Activated CD4-positive, alpha-beta T cell treated with anti-CD3 and anti-CD28 coated beads, Interleukin-2, amount 50 U/mL, for 48 hours (primary cell): ENCODE measurements around the gene CLIC3.
A peak's percentile ranks its signal among the peaks of the same experiment; 100 is the strongest.

Experiments used
- DNase-seq, 2 experiments: peaks; one replicate each; pipeline ENCODE4 v3.0.0-alpha.2; 2020

Gene CLIC3

GRCh38 chr9:136950656-136951276 lies 45.6 kb downstream of the CLIC3 start:
- DNase-seq, result no peak

DNA sequence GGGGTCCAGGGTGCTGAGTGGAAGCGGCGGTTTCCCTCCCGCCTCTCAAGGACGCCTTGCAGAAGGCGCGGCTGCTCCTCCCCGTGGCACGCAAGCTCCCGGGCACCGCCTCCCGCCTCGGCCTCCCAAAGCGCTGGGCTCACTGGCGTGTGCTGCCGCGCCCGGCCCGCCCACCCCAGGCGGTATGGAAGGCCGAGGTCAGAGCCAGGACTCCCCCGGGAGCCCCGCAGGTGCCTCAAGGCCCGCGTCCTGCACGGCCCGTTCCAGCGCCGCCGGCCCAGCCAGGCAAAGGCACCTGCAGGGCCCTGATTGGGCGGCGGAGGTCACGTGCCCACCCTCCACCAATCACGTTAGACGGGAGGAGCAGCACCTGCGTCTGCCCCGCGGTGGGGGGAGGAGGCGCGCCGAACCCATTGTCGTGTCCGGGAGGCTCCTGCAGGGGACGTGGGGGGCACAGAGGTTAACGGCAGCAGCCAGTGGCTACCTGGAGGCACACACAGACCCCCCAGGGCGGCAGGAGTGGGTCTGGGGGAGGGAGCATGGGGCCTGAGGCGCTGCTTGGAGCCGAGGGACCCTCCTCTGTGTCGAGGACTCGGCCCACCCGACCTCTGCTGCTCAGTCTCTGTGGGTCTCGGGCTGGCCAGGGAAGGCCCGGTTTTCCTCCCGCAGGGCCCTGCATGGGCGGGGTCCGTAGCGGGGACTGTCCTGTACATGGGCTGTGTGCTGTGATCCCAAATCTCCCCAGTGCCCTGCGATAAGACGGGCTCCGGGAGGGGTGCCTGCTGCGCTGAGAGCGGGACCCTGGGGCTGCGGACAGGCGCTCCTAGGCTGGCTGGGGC lies 46.3 kb downstream of the CLIC3 start:
- peak; percentile 98 for DNase-seq

DNA sequence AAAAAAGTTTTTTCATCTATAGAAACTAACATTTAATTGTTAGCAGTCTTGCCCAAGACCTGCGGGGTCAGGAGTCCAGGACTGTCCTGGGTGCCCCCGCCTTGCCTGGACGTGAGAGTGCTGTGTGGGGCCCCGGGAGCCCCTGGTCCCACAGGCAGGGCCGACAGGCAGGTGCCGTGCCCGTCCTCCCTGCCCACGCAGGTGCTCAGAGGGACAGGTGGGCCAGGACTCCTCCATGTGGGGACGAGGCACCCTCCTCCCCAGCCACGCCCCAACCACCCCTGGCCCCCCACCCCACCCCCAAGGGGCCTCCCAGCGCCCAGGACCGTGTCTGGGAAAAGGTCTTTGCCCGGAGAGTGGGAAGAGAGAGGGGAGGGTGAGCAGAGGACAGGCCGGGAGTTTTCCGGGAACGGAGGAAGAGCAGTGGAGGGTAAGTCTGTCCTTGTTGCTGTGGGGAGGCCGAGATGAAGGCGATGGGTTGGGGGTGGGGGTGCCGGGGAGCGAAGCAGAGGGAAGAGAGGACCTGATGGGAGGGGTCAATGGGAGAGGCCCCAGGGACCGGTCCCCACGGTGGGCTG lies 47.0 kb downstream of the CLIC3 start:
- no peak for DNase-seq

DNA sequence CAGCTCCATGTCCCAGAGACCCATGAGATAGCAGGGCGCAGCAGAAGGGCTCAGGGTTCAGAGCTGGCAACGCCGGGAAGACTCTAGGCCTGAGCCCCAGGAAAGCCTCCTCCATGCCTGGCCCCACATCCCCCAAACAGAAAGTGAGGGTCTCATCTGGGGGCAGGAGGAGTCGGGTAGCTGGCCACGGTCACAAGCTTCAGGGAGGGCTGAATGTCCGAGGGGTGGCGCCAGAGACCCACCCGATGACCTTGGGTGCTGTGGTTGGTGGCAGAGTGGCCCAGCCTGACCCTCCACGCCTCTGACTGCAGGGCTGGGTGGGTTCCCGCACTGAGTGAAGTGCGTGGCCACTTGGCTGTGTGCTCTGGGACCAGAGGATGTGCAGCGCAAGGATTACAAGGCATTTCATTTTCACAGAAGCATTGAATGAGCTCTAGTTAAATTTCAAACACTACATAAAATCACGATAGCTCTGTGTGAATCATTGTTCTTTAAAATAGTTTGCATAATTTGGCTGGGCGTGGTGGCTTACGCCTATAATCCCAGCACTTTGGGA lies 48.3 kb downstream of the CLIC3 start:
- DNase-seq, result peak in 1 of 2 experiments; percentile 35

DNA sequence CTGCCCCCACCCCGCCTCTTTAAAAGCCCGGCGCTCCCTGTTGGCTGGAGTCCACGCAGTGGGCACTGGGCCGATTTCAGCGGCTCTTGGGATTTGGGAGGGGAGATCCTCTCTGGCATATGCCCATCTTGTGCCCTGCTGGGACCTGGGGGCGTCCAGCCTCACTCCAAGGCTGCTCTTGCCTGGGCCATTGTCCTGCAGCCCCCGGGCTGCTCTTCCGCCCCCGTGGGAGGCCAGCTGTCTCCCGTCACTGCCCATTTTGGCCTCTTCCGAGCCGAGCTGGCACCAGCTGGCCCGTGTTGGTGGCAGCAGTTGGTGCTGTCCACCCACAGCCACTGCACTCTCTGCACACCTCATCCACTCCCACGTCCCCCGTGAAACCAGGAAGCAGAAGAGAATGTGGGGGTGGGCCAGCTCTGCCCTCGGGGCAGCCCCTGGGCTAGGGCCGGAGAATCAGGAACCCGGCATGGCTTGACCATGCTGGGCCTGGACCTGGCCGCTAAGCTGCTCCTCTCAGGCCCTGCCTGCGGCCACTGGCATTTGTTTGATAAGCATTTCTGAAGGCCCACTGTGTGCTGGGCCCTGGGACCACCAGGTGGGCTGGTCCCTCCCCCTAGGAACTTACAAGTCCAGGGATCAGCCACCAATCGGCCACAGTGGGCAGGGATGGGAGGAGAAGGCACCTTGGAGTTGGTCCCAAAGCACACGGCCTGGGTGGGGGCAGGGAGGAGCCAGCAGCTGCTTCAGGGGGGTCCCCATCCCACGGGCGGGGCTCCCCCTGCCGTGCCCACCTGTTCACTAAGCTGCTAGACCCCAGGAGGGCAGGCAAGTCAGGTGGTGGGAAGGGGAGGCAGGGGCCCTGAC lies 49.1 kb downstream of the CLIC3 start:
- no peak for DNase-seq

- DNase-seq, result no peak
These were observed 49.9 kb downstream of the CLIC3 start for GRCh38 chr9:136946228-136947027.

GRCh38 chr9:136945333-136946227 lies 50.8 kb downstream of the CLIC3 start:
- DNase-seq, result no peak
